GM23248 (cell line): ENCODE results near the gene GRK3. TPM values are rescaled to one million over a fixed set of nuclear protein-coding genes. Genes with fewer than 3 reads are reported as not detected.

Source experiments
- DNase-seq: peaks from one replicate; pipeline ENCODE4 v3.0.0-alpha.2; 2015
- H2AFZ ChIP-seq: fragments of 200-600 bp; sonication (generic); 2 replicates; pipeline ENCODE4 v1.6.1; 2016; ENCODE audit warnings: antibody characterized with exemption
- H3F3A ChIP-seq: fragments of 200-600 bp; sonication (generic); 2 replicates; pipeline ENCODE4 v1.6.1; 2016; ENCODE audit warnings: mild to moderate bottlenecking, antibody characterized with exemption, mixed run types; ENCODE audit not compliant: insufficient read depth
- H3K27ac ChIP-seq: fragments of 200-600 bp; sonication (generic); 2 replicates; pipeline ENCODE4 v1.5.1; 2016; ENCODE audit warnings: mild to moderate bottlenecking
- H3K27me3 ChIP-seq: fragments of 200-600 bp; sonication (generic); replicated peaks from 2 replicates; pipeline ENCODE4 v1.6.1; 2016; ENCODE audit warnings: mild to moderate bottlenecking; ENCODE audit not compliant: insufficient read depth
- H3K36me3 ChIP-seq: fragments of 200-600 bp; sonication (generic); 2 replicates; pipeline ENCODE4 v1.6.1; 2016; ENCODE audit warnings: low read depth, mild to moderate bottlenecking
- H3K4me1 ChIP-seq: fragments of 200-600 bp; sonication (generic); 2 replicates; pipeline ENCODE4 v1.6.1; 2016; ENCODE audit warnings: mild to moderate bottlenecking; ENCODE audit not compliant: insufficient read depth
- H3K4me2 ChIP-seq: fragments of 200-600 bp; sonication (generic); one replicate; pipeline ENCODE4 v1.6.1; 2016; ENCODE audit warnings: mild to moderate bottlenecking; ENCODE audit not compliant: unreplicated experiment
- H3K4me3 ChIP-seq: fragments of 200-600 bp; sonication (generic); 2 replicates; pipeline ENCODE4 v1.5.1; 2016; ENCODE audit warnings: mild to moderate bottlenecking
- H3K79me2 ChIP-seq: fragments of 200-600 bp; sonication (generic); 2 replicates; pipeline ENCODE4 v1.6.1; 2016; ENCODE audit warnings: mild to moderate bottlenecking; ENCODE audit not compliant: insufficient read depth
- H3K9ac ChIP-seq: fragments of 200-600 bp; sonication (generic); 2 replicates; pipeline ENCODE4 v1.6.1; 2016; ENCODE audit warnings: mild to moderate bottlenecking
- H3K9me2 ChIP-seq: fragments of 200-600 bp; sonication (generic); 2 replicates; pipeline ENCODE4 v1.6.1; 2016; ENCODE audit warnings: mixed run types, mild to moderate bottlenecking, moderate library complexity; ENCODE audit not compliant: insufficient read depth
- H3K9me3 ChIP-seq: fragments of 200-600 bp; sonication (generic); one replicate; pipeline ENCODE4 v1.6.1; 2017; ENCODE audit warnings: low read depth
- H4K20me1 ChIP-seq: fragments of 200-600 bp; sonication (generic); 2 replicates; pipeline ENCODE4 v1.6.0; 2016; ENCODE audit not compliant: insufficient read depth
- EZH2 ChIP-seq: fragments of 200-600 bp; sonication (generic); IDR thresholded peaks from 2 replicates; pipeline ENCODE4 v1.6.1; 2018; ENCODE audit warnings: antibody characterized with exemption, mild to moderate bottlenecking; ENCODE audit not compliant: insufficient read depth, poor library complexity, severe bottlenecking
- EZH2phosphoT487 ChIP-seq: fragments of 200-600 bp; sonication (generic); IDR thresholded peaks from 2 replicates; pipeline ENCODE4 v1.6.1; 2018; ENCODE audit warnings: antibody characterized with exemption, moderate library complexity, mild to moderate bottlenecking, low read depth; ENCODE audit not compliant: insufficient read depth
- WGBS, 2 experiments: methylation state at CpG; one replicate each; pipeline ENCODE4 v1.1.6; 2015 to 2017; ENCODE audit warnings: low lambda C conversion rate in 2 of 2, low coverage in 1 of 2; ENCODE audit errors: missing lambda C conversion rate in 2 of 2; 5-methylcytosine and 5-hydroxymethylcytosine counted together
- in situ Hi-C: fragments of 300-500 bp; cut with MboI; formaldehyde crosslinking; loops from 2 replicates; pipeline ENCODE4 v1.15.0; 2020
- polyA plus RNA-seq: library from polyadenylated mRNA; unstranded; fragments of >200 nt; fragmentation: Nextera tagmentation; extraction: Ambion mirVana; gene quantifications from 2 replicates; pipeline ENCODE4 v1.2.1, GENCODE V29; 2016
- total RNA-seq: library from RNA; depleted of rRNA; stranded (reverse); fragments of >200 nt; shearing (Covaris generic); gene quantifications from 2 replicates; pipeline ENCODE4 v1.2.3, GENCODE V29; 2014

The GRK3 gene
- total and polyA plus RNA-seq, 2 experiments from 2014 or later = 0.08 to 0.11 TPM

GRCh38 chr22:25722626-25723025 is 158.2 kb downstream of the GRK3 start:
- in situ Hi-C loops = no loop called here
- peak; percentile 14 for DNase-seq
- 91 to 93% methylated on average over 3 of the region's 3 CpGs for WGBS, 2 experiments
- no peak for TF ChIP-seq EZH2phosphoT487
- TF ChIP-seq EZH2 = no peak
- Histone ChIP-seq H3F3A (no peaks in the 10 kb centered on the region), H3K79me2 (no peaks in the 10 kb centered on the region), H3K9me2 (no peaks in the 10 kb centered on the region), H3K9ac (no peak overlapping the region), H3K27me3 (no peaks in the 10 kb centered on the region), H3K4me1 (no peaks in the 10 kb centered on the region), H3K9me3 (no peaks in the 10 kb centered on the region), H3K4me3 (no peak overlapping the region), H3K27ac (no peak overlapping the region), H3K36me3 (no peaks in the 10 kb centered on the region), H2AFZ (no peak overlapping the region), H3K4me2 (no peak overlapping the region), H4K20me1 (no peaks in the 10 kb centered on the region)

GRCh38 chr22:25726241-25726640 is 161.8 kb downstream of the GRK3 start:
- Histone ChIP-seq H3K27ac (no peak overlapping the region), H3K36me3 (no peaks in the 10 kb centered on the region), H3K4me1 (no peaks in the 10 kb centered on the region), H3K9me2 (no peaks in the 10 kb centered on the region), H3K4me3 (no peak overlapping the region), H3K79me2 (no peaks in the 10 kb centered on the region), H3F3A (no peaks in the 10 kb centered on the region), H2AFZ (no peak overlapping the region), H3K9ac (no peak overlapping the region), H3K27me3 (0 out of 2 replicates have a peak, but pooled peaks cover 3% of the 10 kb centered on the region), H3K9me3 (no peaks in the 10 kb centered on the region), H4K20me1 (no peaks in the 10 kb centered on the region), H3K4me2 (no peak overlapping the region)
- no peak for DNase-seq
- in situ Hi-C loops = no loop called here
- 70 to 71% methylated on average over 4 of the region's 4 CpGs for WGBS, 2 experiments
- TF ChIP-seq EZH2 (no peak), EZH2phosphoT487 (no peak)

GRCh38 chr22:25728071-25728470 is 163.6 kb downstream of the GRK3 start:
- Histone ChIP-seq H3K9me2 (no peaks in the 10 kb centered on the region), H3F3A (no peaks in the 10 kb centered on the region), H3K79me2 (no peaks in the 10 kb centered on the region), H3K4me2 (no peak overlapping the region), H3K4me3 (no peak overlapping the region), H3K27ac (no peak overlapping the region), H2AFZ (no peak overlapping the region), H4K20me1 (no peaks in the 10 kb centered on the region), H3K9me3 (no peaks in the 10 kb centered on the region), H3K36me3 (no peaks in the 10 kb centered on the region), H3K4me1 (no peaks in the 10 kb centered on the region), H3K27me3 (0 out of 2 replicates have a peak, but pooled peaks cover 3% of the 10 kb centered on the region), H3K9ac (no peak overlapping the region)
- 74 to 79% methylated on average over 7 of the region's 7 CpGs for WGBS, 2 experiments
- TF ChIP-seq EZH2 = no peak
- TF ChIP-seq EZH2phosphoT487 = no peak
- in situ Hi-C loops = no loop called here
- no peak for DNase-seq

GRCh38 chr22:25729016-25729995 is 164.8 kb downstream of the GRK3 start:
- Histone ChIP-seq H3K4me2 (no peak overlapping the region), H3K27me3 (0 out of 2 replicates have a peak, but pooled peaks cover 3% of the 10 kb centered on the region), H3K4me1 (no peaks in the 10 kb centered on the region), H3F3A (no peaks in the 10 kb centered on the region), H2AFZ (no peak overlapping the region), H3K9ac (no peak overlapping the region), H3K79me2 (no peaks in the 10 kb centered on the region), H3K4me3 (no peak overlapping the region), H3K27ac (no peak overlapping the region), H3K36me3 (no peaks in the 10 kb centered on the region), H3K9me3 (no peaks in the 10 kb centered on the region), H3K9me2 (no peaks in the 10 kb centered on the region), H4K20me1 (no peaks in the 10 kb centered on the region)
- TF ChIP-seq EZH2 = no peak
- no peak for TF ChIP-seq EZH2phosphoT487
- in situ Hi-C loops = no loop called here
- 65 to 69% methylated on average over 19 of the region's 19 CpGs for WGBS, 2 experiments
- DNase-seq = no peak
